Activated CD8-positive, alpha-beta memory T cell treated with anti-CD3 and anti-CD28 coated beads, Interleukin-2, amount 50 U/mL, for 4 hours (primary cell): ENCODE results near the gene SORCS2.

Experiments
- DNase-seq: peaks from one replicate; pipeline ENCODE4 v3.0.0-alpha.2; 2020

SORCS2 gene

GRCh38 chr4:7777871-7778509, 585.7 kb downstream of the SORCS2 start:
- DNase-seq = no peak

DNA sequence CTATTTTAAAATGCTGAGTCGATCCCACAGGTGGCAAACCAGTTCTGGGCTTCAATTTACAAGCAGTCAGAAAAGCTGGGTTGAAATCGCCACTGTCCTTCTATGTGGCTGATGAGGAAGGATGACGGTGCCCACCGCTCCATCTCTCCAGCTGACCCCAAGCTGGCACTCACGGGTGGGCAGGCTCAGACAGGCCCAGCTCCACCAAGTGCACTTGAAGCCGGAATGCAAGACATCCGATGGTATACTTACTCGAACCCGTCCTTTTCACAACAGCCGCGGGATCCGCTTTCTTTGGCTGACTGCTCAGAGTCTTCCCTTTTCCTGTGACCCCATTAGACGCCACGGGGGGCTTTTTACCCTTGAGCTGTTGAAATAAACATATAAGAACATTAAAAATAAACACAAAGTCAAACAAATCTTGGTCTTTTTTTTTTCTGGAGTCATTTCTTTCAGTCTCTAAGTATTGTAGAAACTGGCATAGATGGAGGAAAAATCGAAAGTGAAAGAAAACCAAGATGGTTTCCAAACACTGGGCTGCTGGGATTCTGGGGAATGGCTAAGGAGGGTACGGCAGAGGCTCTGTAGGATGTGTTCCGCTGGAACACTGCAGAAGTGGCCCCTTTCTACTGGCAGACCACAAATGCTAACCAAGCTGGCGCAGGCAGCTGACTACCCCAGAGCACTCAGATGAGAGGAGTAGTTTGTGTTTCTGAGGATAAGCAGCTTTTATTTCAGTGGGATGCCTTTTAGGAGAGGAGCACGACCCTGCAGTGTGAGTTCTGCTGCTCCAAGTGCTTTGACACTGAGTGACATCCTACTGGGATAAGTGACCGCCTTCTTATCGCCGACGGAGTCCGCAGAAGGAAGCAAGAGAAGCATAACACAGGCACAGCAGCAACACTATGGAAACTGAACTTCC, 586.4 kb downstream of the SORCS2 start:
- no peak for DNase-seq

GRCh38 chr4:7779432-7779768, 587.1 kb downstream of the SORCS2 start:
- DNase-seq = no peak

- no peak for DNase-seq
Observed at GRCh38 chr4:7780751-7781348, 588.5 kb downstream of the SORCS2 start.

- DNase-seq = no peak
Observed at GRCh38 chr4:7781366-7781765, 589.0 kb downstream of the SORCS2 start.

DNA sequence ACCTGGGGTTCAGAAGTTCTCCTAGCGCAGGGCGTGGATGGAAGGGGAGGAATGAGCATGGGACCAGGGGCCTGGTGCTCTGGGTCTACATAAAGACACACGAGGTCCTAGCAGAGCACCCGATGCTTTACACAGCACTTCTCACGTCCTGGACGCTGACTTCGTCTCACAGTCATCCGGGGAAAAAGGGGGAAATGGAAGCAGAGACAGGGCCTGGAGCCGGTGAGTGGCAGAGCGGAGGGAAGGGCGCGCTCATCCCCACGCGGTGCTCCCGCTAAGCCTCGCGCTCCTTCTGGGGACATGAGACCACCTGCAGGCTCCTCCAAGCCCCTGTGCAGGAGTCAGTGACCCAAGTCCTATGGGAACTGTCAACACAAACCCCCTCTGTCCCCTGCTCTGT, 589.7 kb downstream of the SORCS2 start:
- DNase-seq = no peak

DNA sequence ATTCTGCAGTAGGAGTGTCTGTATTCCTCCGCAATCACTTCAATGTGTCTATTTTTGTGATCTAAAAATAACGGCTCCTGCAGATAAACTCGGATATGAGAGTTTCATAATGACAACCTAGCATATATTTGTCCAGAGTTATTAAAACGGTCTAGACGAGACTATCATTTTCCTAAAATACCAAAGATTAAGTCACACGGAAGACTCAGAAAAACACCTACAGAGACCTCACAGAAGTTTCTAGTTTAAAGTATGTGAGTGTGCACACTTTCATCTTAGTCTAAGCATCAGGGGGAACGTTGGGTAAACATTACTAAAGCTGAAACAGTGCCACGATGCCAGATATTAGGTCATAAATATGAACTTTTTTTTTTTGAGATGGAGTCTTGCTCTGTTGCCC, 590.4 kb downstream of the SORCS2 start:
- no peak for DNase-seq

GRCh38 chr4:7783541-7783940, 591.2 kb downstream of the SORCS2 start:
- DNase-seq = no peak

- no peak for DNase-seq
Observed at GRCh38 chr4:7784131-7784870, 592.0 kb downstream of the SORCS2 start.

DNA sequence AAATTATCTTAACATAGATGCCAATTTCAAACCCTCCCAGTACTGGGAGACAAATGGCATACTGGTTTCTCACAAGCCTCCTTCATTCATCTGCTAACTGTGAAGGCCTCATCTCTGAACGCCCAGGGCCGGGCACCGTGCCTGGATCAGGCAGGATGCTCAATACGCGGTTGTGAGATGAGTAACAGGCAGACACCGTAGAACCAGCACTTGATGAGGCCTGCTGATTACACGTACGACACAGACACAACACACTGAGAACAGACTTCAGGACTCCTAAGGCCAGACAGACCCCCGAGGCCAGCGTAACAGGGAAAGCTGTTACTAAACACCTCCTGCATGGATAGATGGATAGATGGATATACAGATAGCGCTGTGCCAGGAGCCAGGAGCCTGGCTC, 592.7 kb downstream of the SORCS2 start:
- no peak for DNase-seq

- no peak for DNase-seq
Observed at GRCh38 chr4:7786040-7786439, 593.7 kb downstream of the SORCS2 start.

DNA sequence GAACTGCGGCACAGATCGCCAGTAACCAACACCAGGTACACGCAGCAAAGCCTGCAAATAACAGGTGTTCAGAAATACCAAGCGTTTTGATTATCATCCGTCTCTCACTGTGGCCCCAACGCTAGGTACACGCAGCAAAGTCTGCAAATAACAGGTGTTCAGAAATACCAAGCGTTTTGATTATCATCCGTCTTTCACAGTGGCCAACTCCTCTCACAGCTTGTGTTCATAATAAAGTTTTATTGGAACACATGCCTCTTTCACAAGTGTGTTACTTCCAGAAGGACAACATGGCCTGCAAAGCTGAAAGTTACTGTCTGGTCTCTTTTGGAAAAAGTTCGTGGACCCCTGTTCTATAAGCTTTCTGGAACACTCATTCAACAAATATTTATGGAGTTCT, 594.2 kb downstream of the SORCS2 start:
- DNase-seq = no peak

DNA sequence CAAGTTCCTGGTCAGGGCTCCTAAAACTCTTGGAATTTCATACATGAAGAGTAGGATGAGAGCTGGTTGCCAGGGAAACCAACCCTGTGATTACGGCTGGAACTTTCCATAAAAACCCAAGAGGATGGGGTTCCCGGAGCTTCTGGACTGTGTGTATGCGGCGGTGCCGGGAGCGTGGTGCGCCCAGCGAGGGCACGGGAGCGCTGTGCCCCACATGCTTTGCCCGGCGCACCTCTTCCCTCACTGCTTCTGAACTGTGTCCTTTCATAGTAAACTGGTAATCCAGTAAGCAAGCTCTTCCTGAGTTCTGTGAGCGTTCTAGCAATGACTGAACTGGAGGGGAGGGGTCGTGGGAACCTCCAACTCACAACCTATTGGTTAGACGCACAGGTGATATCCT, 594.7 kb downstream of the SORCS2 start:
- no peak for DNase-seq

DNA sequence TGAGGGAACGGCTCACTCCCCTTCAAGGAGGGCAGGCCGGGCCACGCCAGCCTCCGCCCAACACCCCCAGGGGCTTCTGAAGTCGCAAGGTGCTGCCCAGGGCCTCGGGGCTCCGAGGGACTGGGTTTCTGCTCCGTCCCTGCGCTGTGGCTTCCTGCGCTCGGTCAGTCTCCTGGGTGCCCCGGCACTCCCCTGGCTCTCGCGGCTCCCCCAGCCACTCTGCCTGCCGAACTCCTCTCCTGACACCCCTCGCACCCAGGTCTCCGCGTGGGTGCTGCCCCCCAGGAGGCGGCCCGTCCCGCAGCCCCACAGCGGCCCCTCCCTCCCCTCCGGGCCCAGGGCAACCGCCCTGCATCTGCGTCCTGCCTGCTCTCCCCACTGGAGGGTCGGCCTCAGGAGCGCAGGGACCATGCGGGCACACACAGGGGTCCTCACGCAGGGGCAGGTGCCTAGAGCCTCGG, 595.4 kb downstream of the SORCS2 start:
- DNase-seq = no peak

DNA sequence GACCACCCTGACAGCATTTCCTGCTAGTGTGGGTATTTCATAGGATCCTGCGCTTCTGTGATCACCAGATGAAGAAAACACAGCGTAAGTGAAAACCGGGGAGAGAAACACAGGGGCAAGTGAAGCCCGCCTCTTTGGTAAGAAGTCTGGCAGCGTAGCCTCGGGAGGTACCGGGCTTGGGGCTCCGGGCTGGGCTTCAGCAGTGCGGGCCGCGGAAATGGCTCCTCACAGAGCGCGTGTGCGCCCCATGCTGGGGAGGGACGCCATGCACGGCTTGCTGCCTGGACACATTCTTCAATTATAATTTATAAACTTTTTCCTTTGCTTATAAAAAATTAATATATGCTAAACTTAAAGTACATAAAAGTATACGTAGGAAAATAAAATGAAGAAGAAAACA, 595.9 kb downstream of the SORCS2 start:
- no peak for DNase-seq

GRCh38 chr4:7788694-7789425, 596.5 kb downstream of the SORCS2 start:
- no peak for DNase-seq

- no peak for DNase-seq
Observed at GRCh38 chr4:7790023-7790422, 597.7 kb downstream of the SORCS2 start.

- DNase-seq = no peak
Observed at GRCh38 chr4:7790999-7791398, 598.7 kb downstream of the SORCS2 start.
